H1 (cell line): Measurements from ENCODE around the gene SNORC. TPM values are rescaled to one million over a fixed set of nuclear protein-coding genes. Genes with fewer than 3 reads are reported as not detected.

Source experiments
- CTCF ChIA-PET: fragments of 300-600 bp; sonication (Branson Sonifier 250); formaldehyde crosslinking; loops from one replicate; lab custom pipeline; 2021; ENCODE audit not compliant: partially characterized antibody; lab: Charles Lee
- POLR2A ChIA-PET: fragments of 300-600 bp; sonication (Branson Sonifier 250); formaldehyde crosslinking; loops from one replicate; lab custom pipeline; 2021; ENCODE audit warnings: inconsistent platforms; ENCODE audit not compliant: partially characterized antibody; lab: Charles Lee
- DNase-seq, 2 experiments: peaks; one replicate each; pipeline versions ENCODE4 v3.0.0 to v3.0.0-alpha.2; 2010 to 2022; ENCODE audit warnings: low spot score in 2 of 2, low read depth in 1 of 2, mixed read lengths in 1 of 2
- FAIRE-seq: peaks from 2 replicates; lab custom pipeline; 2011; peaks lifted over from hg19 to GRCh38; lab: Jason Lieb, UNC
- H2AFZ ChIP-seq: 2 replicates; pipeline ENCODE4 v1.8.1; 2012; ENCODE audit warnings: low read length, inconsistent platforms
- H2AK5ac ChIP-seq: 2 replicates; pipeline ENCODE4 v1.6.1; 2013; ENCODE audit warnings: low read depth, low read length
- H2BK120ac ChIP-seq: replicated peaks from 2 replicates; pipeline ENCODE3; 2013; ENCODE audit warnings: low read depth, low read length, inconsistent platforms
- H2BK12ac ChIP-seq: 2 replicates; pipeline ENCODE4 v1.6.1; 2013; ENCODE audit warnings: low read depth, low read length
- H2BK15ac ChIP-seq: 2 replicates; pipeline ENCODE4 v1.6.1; 2013; ENCODE audit warnings: low read length
- H2BK20ac ChIP-seq: 2 replicates; pipeline ENCODE4 v1.6.1; 2013; ENCODE audit warnings: low read length
- H2BK5ac ChIP-seq: 2 replicates; pipeline ENCODE4 v1.6.1; 2013; ENCODE audit warnings: low read depth, low read length
- H3K14ac ChIP-seq: 2 replicates; pipeline ENCODE4 v1.6.1; 2013; ENCODE audit warnings: inconsistent platforms; ENCODE audit not compliant: insufficient read length
- H3K18ac ChIP-seq: 2 replicates; pipeline ENCODE4 v1.6.1; 2013; ENCODE audit warnings: low read length; ENCODE audit errors: extremely low read depth
- H3K23ac ChIP-seq: 2 replicates; pipeline ENCODE4 v1.6.1; 2013; ENCODE audit warnings: inconsistent platforms; ENCODE audit not compliant: insufficient read length
- H3K23me2 ChIP-seq: 2 replicates; pipeline ENCODE4 v1.6.1; 2013; ENCODE audit warnings: low read depth, low read length
- H3K27ac ChIP-seq: 2 replicates; pipeline ENCODE4 v1.6.1; 2011; ENCODE audit warnings: low read depth, low read length, inconsistent platforms
- H3K27me3 ChIP-seq, 4 experiments: replicated peaks in 1 of 4; 1 replicate in 1 of 4; 2 replicates in 3 of 4; pipeline versions ENCODE4 v1.6.1 to v1.8.1; 2011 to 2013; ENCODE audit warnings: low read length in 3 of 4, mild to moderate bottlenecking in 3 of 4, inconsistent platforms in 2 of 4, mixed read lengths in 2 of 4, moderate library complexity in 1 of 4; ENCODE audit not compliant: control insufficient read depth in 3 of 4, insufficient read depth in 3 of 4; ENCODE audit errors: extremely low read depth in 1 of 4
- H3K36me3 ChIP-seq, 4 experiments: 2 replicates each; pipeline versions ENCODE4 v1.6.1 to v1.8.1; 2011 to 2013; ENCODE audit warnings: mild to moderate bottlenecking in 4 of 4, low read length in 3 of 4, moderate library complexity in 2 of 4, control low read depth in 1 of 4, inconsistent platforms in 1 of 4; ENCODE audit not compliant: insufficient read depth in 4 of 4, control insufficient read depth in 2 of 4
- H3K4ac ChIP-seq: replicated peaks from 2 replicates; pipeline ENCODE3; 2013; ENCODE audit warnings: low read length, low read depth, mixed read lengths, inconsistent platforms; ENCODE audit not compliant: insufficient read length
- H3K4me1 ChIP-seq, 4 experiments: replicated peaks in 1 of 4; 1 replicate in 1 of 4; 2 replicates in 3 of 4; pipeline versions ENCODE4 v1.6.1 to v1.8.1; 2011 to 2013; ENCODE audit warnings: low read length in 3 of 4, inconsistent platforms in 2 of 4, mixed read lengths in 1 of 4; ENCODE audit not compliant: insufficient read depth in 4 of 4, control insufficient read depth in 3 of 4
- H3K4me2 ChIP-seq, 2 experiments: 2 replicates each; pipeline versions ENCODE4 v1.6.1 to v1.8.1; 2011 to 2013; ENCODE audit warnings: low read depth in 2 of 2, low read length in 2 of 2, control low read depth in 1 of 2, inconsistent platforms in 1 of 2, mild to moderate bottlenecking in 1 of 2; ENCODE audit not compliant: insufficient read depth in 1 of 2
- H3K4me3 ChIP-seq, 4 experiments: fragments of 200-600, 300-600 bp in 1 of 4; sonication (generic), shearing (Covaris generic), sonication (Bioruptor Twin) in 1 of 4; 2 replicates each; pipeline versions ENCODE4 v1.5.1 to v1.8.1; 2011 to 2016; ENCODE audit warnings: low read length in 4 of 4, low read depth in 3 of 4, control low read depth in 2 of 4, inconsistent platforms in 2 of 4, mild to moderate bottlenecking in 2 of 4, mixed read lengths in 1 of 4, moderate library complexity in 1 of 4; ENCODE audit not compliant: insufficient read depth in 2 of 4; ENCODE audit errors: extremely low read depth in 1 of 4
- H3K56ac ChIP-seq: replicated peaks from 2 replicates; pipeline ENCODE3; 2013; ENCODE audit warnings: low read depth, mild to moderate bottlenecking, mixed read lengths, low read length, inconsistent platforms; ENCODE audit not compliant: insufficient read length
- H3K79me1 ChIP-seq: 2 replicates; pipeline ENCODE4 v1.6.1; 2013; ENCODE audit warnings: low read depth, low read length, control low read depth
- H3K79me2 ChIP-seq, 2 experiments: 2 replicates each; pipeline versions ENCODE4 v1.6.1 to v1.8.1; 2012 to 2013; ENCODE audit warnings: low read length in 2 of 2, mild to moderate bottlenecking in 2 of 2, inconsistent platforms in 1 of 2; ENCODE audit not compliant: insufficient read depth in 2 of 2, control insufficient read depth in 1 of 2
- H3K9ac ChIP-seq, 4 experiments: replicated peaks in 1 of 4; 1 replicate in 1 of 4; 2 replicates in 3 of 4; pipeline versions ENCODE4 v1.6.1 to v1.8.1; 2011 to 2013; ENCODE audit warnings: low read depth in 3 of 4, low read length in 3 of 4, control low read depth in 2 of 4, mild to moderate bottlenecking in 2 of 4, moderate library complexity in 2 of 4, inconsistent platforms in 1 of 4; ENCODE audit errors: extremely low read depth in 1 of 4
- H3K9me3 ChIP-seq, 2 experiments: 2 replicates each; pipeline versions ENCODE4 v1.6.1 to v1.8.1; 2012 to 2013; ENCODE audit warnings: mild to moderate bottlenecking in 2 of 2, moderate library complexity in 2 of 2, control low read depth in 1 of 2, inconsistent platforms in 1 of 2, low read depth in 1 of 2, low read length in 1 of 2, mixed read lengths in 1 of 2; ENCODE audit not compliant: insufficient read depth in 2 of 2
- H4K20me1 ChIP-seq, 2 experiments: replicated peaks in 1 of 2; 2 replicates each; pipeline versions ENCODE3 to v1.8.1; 2011 to 2013; ENCODE audit warnings: inconsistent platforms in 2 of 2, low read length in 2 of 2, mild to moderate bottlenecking in 1 of 2; ENCODE audit not compliant: insufficient read depth in 2 of 2, control insufficient read depth in 1 of 2
- H4K5ac ChIP-seq: 2 replicates; pipeline ENCODE4 v1.6.1; 2013; ENCODE audit warnings: low read length, low read depth, mixed read lengths, inconsistent platforms; ENCODE audit not compliant: insufficient read length
- H4K8ac ChIP-seq: 2 replicates; pipeline ENCODE4 v1.8.0; 2013; ENCODE audit warnings: mild to moderate bottlenecking, moderate library complexity, low read length, inconsistent platforms; ENCODE audit not compliant: insufficient read depth; ENCODE audit errors: extremely low read depth
- H4K91ac ChIP-seq: replicated peaks from 2 replicates; pipeline ENCODE3; 2013; ENCODE audit warnings: low read length, mixed read lengths, inconsistent platforms; ENCODE audit not compliant: insufficient read length
- WGBS, 2 experiments: shearing (Covaris generic) in 1 of 2; methylation state at CpG; one replicate each; pipeline versions ENCODE4 v1.1.6 to v1.1.7; 2013 to 2015; ENCODE audit warnings: low lambda C conversion rate in 2 of 2, mixed read lengths in 2 of 2, inconsistent platforms in 1 of 2, low coverage in 1 of 2, missing lambda C conversion rate in 1 of 2; ENCODE audit not compliant: insufficient replicate concordance in 2 of 2, insufficient coverage in 1 of 2, insufficient read length in 1 of 2; ENCODE audit errors: extremely low coverage in 1 of 2, missing lambda C conversion rate in 1 of 2; 5-methylcytosine and 5-hydroxymethylcytosine counted together
- polyA plus RNA-seq, 7 experiments: library from polyadenylated mRNA; depleted of rRNA in 3 of 7; stranded (reverse) in 5 of 7; unstranded in 2 of 7; fragments of >200 nt in 5 of 7; fragments of 200-250 nt in 2 of 7; gene quantifications; 1 replicate in 5 of 7; 2 replicates in 1 of 7; 4 replicates in 1 of 7; pipeline versions ENCODE4 v1.2.1 to v1.2.3, GENCODE V29; 2011 to 2013; ENCODE audit warnings: missing spikeins in 2 of 7, mixed read lengths in 2 of 7
- total RNA-seq: library from RNA; stranded (reverse); fragmentation: NEBNext Ultra II Directional; extraction: Animal tissue kit (Norgen Biotek cat#: 25700); gene quantifications from 2 replicates; pipeline ENCODE4 v1.2.1, GENCODE V29; 2021

Gene SNORC
- total and polyA plus RNA-seq, 2 of the 8 experiments (the other 6 are each of a cell fraction or from before 2014, with no cell fraction given): 1.6 to 1.8 TPM

DNA sequence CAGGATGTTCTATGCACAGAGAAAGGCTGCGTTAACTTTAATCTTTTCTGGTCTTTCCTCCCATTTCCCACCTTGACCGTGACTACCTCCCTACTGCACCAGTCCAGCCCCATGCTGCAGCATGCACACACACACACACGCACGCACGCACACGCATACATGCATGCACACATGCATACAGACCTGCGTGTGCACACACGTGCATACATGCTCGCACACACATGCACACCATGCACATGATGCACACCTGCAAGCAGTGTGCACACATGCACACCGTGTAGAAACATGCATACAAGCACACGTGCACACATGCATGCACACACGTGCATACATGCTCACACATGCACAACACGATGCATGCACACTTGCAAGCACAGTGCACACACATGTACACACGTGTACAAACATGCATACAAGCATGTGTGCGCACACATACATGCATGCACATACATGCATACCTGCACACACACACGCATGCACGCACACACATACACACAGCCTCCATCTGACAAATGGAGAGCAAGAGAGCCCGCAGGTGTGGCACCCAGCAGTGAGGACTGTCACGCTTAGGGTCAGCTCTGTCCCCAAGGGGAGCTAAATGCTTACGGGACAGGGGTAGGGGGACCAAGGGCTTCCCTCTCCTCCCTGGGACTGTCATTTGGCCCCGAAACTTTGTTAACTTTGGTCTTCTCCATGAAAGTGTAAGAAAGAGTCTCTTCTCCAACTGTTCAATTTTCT is 18.2 kb downstream of the SNORC start:
- H4K8ac ChIP-seq: no peak overlapping the region
- peak overlapping the region; percentile 20 for H3K4ac ChIP-seq
- no peak overlapping the region for H3K14ac ChIP-seq
- no peak for DNase-seq
- H4K20me1 ChIP-seq: peaks cover 0 to 8% of the 10 kb centered on the region in 2 experiments
- H3K4me1 ChIP-seq: peaks cover 0 to 16% (median 10%) of the 10 kb centered on the region in 4 experiments; a peak in 6 of 7 replicates
- peak overlapping the region; percentile 52; the same call in 1 of the 2 replicates for H2BK12ac ChIP-seq
- no peak overlapping the region for H3K4me2 ChIP-seq
- H3K27ac ChIP-seq: no peak overlapping the region
- H3K23ac ChIP-seq: no peak overlapping the region
- no peak overlapping the region for H2BK20ac ChIP-seq
- peaks cover 5% of the 10 kb centered on the region for H3K23me2 ChIP-seq
- no peak overlapping the region for H3K4me3 ChIP-seq
- no peak overlapping the region for H3K9ac ChIP-seq
- H2BK15ac ChIP-seq: peak overlapping the region; percentile 33; the same call in 1 of the 2 replicates
- no peaks in the 10 kb centered on the region for H3K9me3 ChIP-seq
- no peak overlapping the region for H2AFZ ChIP-seq
- peak overlapping the region; percentile 75 for H2BK120ac ChIP-seq
- peak overlapping the region; percentile 40; the same call in 1 of the 2 replicates for H2BK5ac ChIP-seq
- ChIA-PET POLR2A (interaction anchor here (0.6 to 1.0 kb wide), 2 partner anchors 13 to 17 kb away, joined by 3 read pairs; no protein-coding TSS in a partner anchor), CTCF (interaction anchor here (0.6 to 1.9 kb wide), 12 partner anchors 8 to 176 kb away, joined by 3 to 10 read pairs (median 4); partner anchors contain the start of genes INPP5D and NEU2)
- no peak for FAIRE-seq
- H3K27me3 ChIP-seq: no peaks in the 10 kb centered on the region
- H4K91ac ChIP-seq: peak overlapping the region; percentile 48
- H3K56ac ChIP-seq: no peak overlapping the region
- WGBS, 2 experiments: 81% methylated on average over 21 of the region's 21 CpGs; no CpG with 5 or more reads in 1 of the 2 experiments
- H2AK5ac ChIP-seq: peak overlapping the region; percentile 89; the same call in 1 of the 2 replicates
- no peaks in the 10 kb centered on the region for H3K79me1 ChIP-seq
- H3K36me3 ChIP-seq: no peaks in the 10 kb centered on the region; a peak in 1 of 8 replicates
- H3K79me2 ChIP-seq: no peaks in the 10 kb centered on the region
- no peak overlapping the region for H3K18ac ChIP-seq
- no peak overlapping the region for H4K5ac ChIP-seq
